IMR-90 (cell line): ENCODE data around the gene TSPAN4. TPM values are rescaled to one million over a fixed set of nuclear protein-coding genes. Genes with fewer than 3 reads are reported as not detected.

Experiments used
- ATAC-seq: fragments of 200-7000 bp; cut with Tn5 transposase; 2 replicates; pipeline ENCODE4 v1.9.1; 2020; ENCODE audit warnings: low read depth, mild to moderate bottlenecking, moderate library complexity
- BruUV-seq: library from RNA; stranded (reverse); fragments of 400-500 nt; replicated peaks from 2 replicates; lab custom pipeline; 2021; lab: Mats Ljungman, UMichigan
- CTCF ChIA-PET: fragments of 300-600 bp; formaldehyde crosslinking; extraction: SDS; loops from one replicate; lab custom pipeline; 2021; ENCODE audit warnings: antibody characterized with exemption; lab: Yijun Ruan, JAX
- POLR2A ChIA-PET: fragments of 300-600 bp; sonication (Branson Sonifier 250); formaldehyde crosslinking; loops from one replicate; lab custom pipeline; 2022; ENCODE audit warnings: antibody characterized with exemption; ENCODE audit not compliant: unreplicated experiment; lab: Charles Lee
- DNase-seq: peaks from one replicate; pipeline ENCODE4 v3.0.0; 2013
- H2AFZ ChIP-seq: replicated peaks from 2 replicates; pipeline ENCODE3; 2013; ENCODE audit warnings: low read length, mild to moderate bottlenecking; ENCODE audit not compliant: poor library complexity
- H2AK5ac ChIP-seq: 2 replicates; pipeline ENCODE4 v1.6.1; 2013; ENCODE audit warnings: low read depth, low read length, inconsistent platforms
- H2AK9ac ChIP-seq: replicated peaks from 2 replicates; pipeline ENCODE3; 2013; ENCODE audit warnings: mild to moderate bottlenecking, low read depth, low read length, moderate library complexity; ENCODE audit not compliant: poor library complexity
- H2BK120ac ChIP-seq: 2 replicates; pipeline ENCODE4 v1.6.1; 2013; ENCODE audit warnings: low read depth, low read length, inconsistent platforms
- H2BK15ac ChIP-seq: 3 replicates; pipeline ENCODE4 v1.6.1; 2013; ENCODE audit warnings: low read depth, low read length, inconsistent platforms
- H2BK20ac ChIP-seq: 2 replicates; pipeline ENCODE4 v1.6.1; 2013; ENCODE audit warnings: low read depth, mild to moderate bottlenecking, inconsistent platforms, low read length, moderate library complexity
- H2BK5ac ChIP-seq: 2 replicates; pipeline ENCODE4 v1.6.1; 2013; ENCODE audit warnings: mild to moderate bottlenecking, low read depth, low read length, inconsistent platforms; ENCODE audit not compliant: poor library complexity, severe bottlenecking
- H3K14ac ChIP-seq: replicated peaks from 2 replicates; pipeline ENCODE4 v1.6.1; 2013; ENCODE audit warnings: low read depth, low read length, inconsistent platforms
- H3K18ac ChIP-seq: 2 replicates; pipeline ENCODE4 v1.6.1; 2013; ENCODE audit warnings: low read depth, low read length, control low read depth
- H3K23ac ChIP-seq: 2 replicates; pipeline ENCODE4 v1.6.1; 2013; ENCODE audit warnings: low read depth, low read length, inconsistent platforms
- H3K27ac ChIP-seq: 2 replicates; pipeline ENCODE4 v1.5.1; 2013; ENCODE audit warnings: mild to moderate bottlenecking, control low read depth, low read length; ENCODE audit not compliant: insufficient read depth
- H3K27me3 ChIP-seq: 2 replicates; pipeline ENCODE4 v1.6.1; 2013; ENCODE audit warnings: low read length; ENCODE audit not compliant: control insufficient read depth, insufficient read depth
- H3K36me3 ChIP-seq: 2 replicates; pipeline ENCODE4 v1.6.1; 2013; ENCODE audit warnings: low read length, mixed read lengths; ENCODE audit not compliant: control insufficient read depth, insufficient read depth
- H3K4ac ChIP-seq: 2 replicates; pipeline ENCODE4 v1.6.1; 2013; ENCODE audit warnings: low read depth, low read length, inconsistent platforms
- H3K4me1 ChIP-seq: 2 replicates; pipeline ENCODE4 v1.6.1; 2013; ENCODE audit warnings: low read length, mixed read lengths; ENCODE audit not compliant: control insufficient read depth, insufficient read depth
- H3K4me2 ChIP-seq: 2 replicates; pipeline ENCODE4 v1.6.1; 2013; ENCODE audit warnings: low read depth, mild to moderate bottlenecking, control low read depth, low read length, moderate library complexity
- H3K4me3 ChIP-seq: 2 replicates; pipeline ENCODE4 v1.5.1; 2013; ENCODE audit warnings: low read depth, mild to moderate bottlenecking, control low read depth, low read length, moderate library complexity; ENCODE audit not compliant: insufficient read depth
- H3K56ac ChIP-seq: 2 replicates; pipeline ENCODE4 v1.6.1; 2013; ENCODE audit warnings: low read length, inconsistent platforms; ENCODE audit not compliant: insufficient read depth; ENCODE audit errors: extremely low read depth
- H3K79me1 ChIP-seq, 2 experiments: 2 replicates each; pipeline ENCODE4 v1.6.1; 2013; ENCODE audit warnings: low read length in 2 of 2, inconsistent platforms in 1 of 2, low read depth in 1 of 2
- H3K9ac ChIP-seq: 2 replicates; pipeline ENCODE4 v1.6.1; 2013; ENCODE audit warnings: low read depth, low read length, control low read depth
- H3K9me1 ChIP-seq: 2 replicates; pipeline ENCODE4 v1.6.1; 2013; ENCODE audit warnings: low read length, inconsistent platforms; ENCODE audit not compliant: insufficient read depth
- H3K9me3 ChIP-seq: 2 replicates; pipeline ENCODE4 v1.6.1; 2013; ENCODE audit warnings: low read length; ENCODE audit not compliant: control insufficient read depth, insufficient read depth
- H4K20me1 ChIP-seq: 2 replicates; pipeline ENCODE4 v1.6.1; 2013; ENCODE audit warnings: low read length, inconsistent platforms; ENCODE audit not compliant: insufficient read depth
- H4K5ac ChIP-seq: 2 replicates; pipeline ENCODE4 v1.6.1; 2013; ENCODE audit warnings: mild to moderate bottlenecking, low read depth, low read length, control low read depth
- H4K8ac ChIP-seq, 2 experiments: 2 replicates each; pipeline ENCODE4 v1.6.1; 2013; ENCODE audit warnings: low read depth in 2 of 2, low read length in 2 of 2, control low read depth in 1 of 2, inconsistent platforms in 1 of 2
- H4K91ac ChIP-seq: 2 replicates; pipeline ENCODE4 v1.6.1; 2013; ENCODE audit warnings: low read depth, low read length, inconsistent platforms; ENCODE audit not compliant: insufficient read depth
- CEBPB ChIP-seq: IDR thresholded peaks from 2 replicates; pipeline ENCODE4 v1.6.1; 2012; ENCODE audit warnings: low read depth, low read length, improper control_type of control experiment
- CTCF ChIP-seq: conservative IDR thresholded peaks from 2 replicates; pipeline ENCODE4 v1.5.1; 2012; ENCODE audit warnings: mild to moderate bottlenecking, low read depth, low read length, improper control_type of control experiment
- RAD21 ChIP-seq: IDR thresholded peaks from 2 replicates; pipeline ENCODE4 v1.6.1; 2012; ENCODE audit warnings: low read length, improper control_type of control experiment
- WGBS, 2 experiments: methylation state at CpG; one replicate each; pipeline versions ENCODE4 v1.1.5 to v1.1.7; 2013; ENCODE audit warnings: missing lambda C conversion rate in 2 of 2; ENCODE audit not compliant: insufficient read length in 1 of 2; ENCODE audit errors: extremely low coverage in 2 of 2; 5-methylcytosine and 5-hydroxymethylcytosine counted together
- dilution Hi-C: fragments of 300-500 bp; cut with HindIII; formaldehyde crosslinking; loops from one replicate; pipeline ENCODE4 v1.14.3; 2018; ENCODE audit warnings: low sequenced_read_pairs; ENCODE audit not compliant: unreplicated experiment
- in situ Hi-C: fragments of 300-500 bp; cut with MboI; formaldehyde crosslinking; loops from 3 replicates; pipeline ENCODE4 v1.14.3; 2019; ENCODE audit warnings: low sequenced_read_pairs, inconsistent platforms, mixed read lengths
- intact Hi-C: fragments of 100-400 bp; cut with micrococcal nuclease; formaldehyde crosslinking; loops from 2 replicates; pipeline ENCODE4 v1.10.0; 2022
- polyA plus RNA-seq, 3 experiments: library from polyadenylated mRNA; depleted of rRNA; stranded (reverse); fragments of >200 nt; gene quantifications; 2 replicates each; pipeline ENCODE4 v1.2.3, GENCODE V29; 2012; ENCODE audit warnings: low replicate concordance in 1 of 3
- total RNA-seq: library from RNA; depleted of rRNA; stranded (reverse); fragments of >200 nt; gene quantifications from 2 replicates; pipeline ENCODE4 v1.2.3, GENCODE V29; 2012
- TF ChIP-seq, protein P1 (sequence below): fragments of 150-350 bp; IDR thresholded peaks from 2 replicates; pipeline ENCODE4 v1.6.1; 2016; ENCODE audit warnings: low read depth, mild to moderate bottlenecking, low read length, moderate library complexity, borderline replicate concordance

TSPAN4 gene
- total and polyA plus RNA-seq, 2 of the 4 experiments (the other 2 are of a cell fraction): 161 to 293 TPM

GRCh38 chr11:793556-793955, 49.1 kb upstream of the TSPAN4 start (continued):
- TF ChIP-seq, protein P1, sequence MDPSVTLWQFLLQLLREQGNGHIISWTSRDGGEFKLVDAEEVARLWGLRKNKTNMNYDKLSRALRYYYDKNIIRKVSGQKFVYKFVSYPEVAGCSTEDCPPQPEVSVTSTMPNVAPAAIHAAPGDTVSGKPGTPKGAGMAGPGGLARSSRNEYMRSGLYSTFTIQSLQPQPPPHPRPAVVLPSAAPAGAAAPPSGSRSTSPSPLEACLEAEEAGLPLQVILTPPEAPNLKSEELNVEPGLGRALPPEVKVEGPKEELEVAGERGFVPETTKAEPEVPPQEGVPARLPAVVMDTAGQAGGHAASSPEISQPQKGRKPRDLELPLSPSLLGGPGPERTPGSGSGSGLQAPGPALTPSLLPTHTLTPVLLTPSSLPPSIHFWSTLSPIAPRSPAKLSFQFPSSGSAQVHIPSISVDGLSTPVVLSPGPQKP: no peak
- no peak for TF ChIP-seq RAD21
- no peak for TF ChIP-seq CEBPB

GRCh38 chr11:794013-794765, 48.5 kb upstream of the TSPAN4 start:
- Histone ChIP-seq H3K4ac (no peak overlapping the region), H3K14ac (no peak overlapping the region), H3K9ac (no peak overlapping the region), H3K23ac (no peak overlapping the region), H2BK5ac (no peak overlapping the region), H3K27ac (no peak overlapping the region), H3K4me2 (no peak overlapping the region), H2BK15ac (no peak overlapping the region), H3K4me3 (no peak overlapping the region), H2BK120ac (no peak overlapping the region), H4K20me1 (peaks cover 18% of the 10 kb centered on the region), H2AFZ (peak overlapping the region; percentile 40), H2AK9ac (no peak overlapping the region), H3K9me3 (no peaks in the 10 kb centered on the region), H4K8ac (no peak overlapping the region), H4K91ac (no peak overlapping the region), H3K36me3 (peaks cover 24% of the 10 kb centered on the region; the same call in 1 of the 2 replicates), H4K5ac (no peak overlapping the region), H3K27me3 (no peaks in the 10 kb centered on the region), H2AK5ac (no peak overlapping the region), H2BK20ac (no peak overlapping the region), H3K56ac (no peak overlapping the region), H3K9me1 (peaks cover 6% of the 10 kb centered on the region; the same call in 1 of the 2 replicates), H3K4me1 (peaks cover 16% of the 10 kb centered on the region), H3K79me1 (peaks cover 0 to 29% of the 10 kb centered on the region in 2 experiments; a peak in 3 of 4 replicates), H3K18ac (no peak overlapping the region)
- no peak for ATAC-seq
- BruUV-seq: no TSS peak
- in situ Hi-C loops (no loop called here), dilution Hi-C loops (no loop called here), intact Hi-C loops (no loop called here)
- no peak for DNase-seq
- no peak for TF ChIP-seq CTCF
- ChIA-PET POLR2A (no interaction called here), CTCF (interaction anchor here (0.7 kb wide), 1 partner anchor 9 kb away, joined by 3 read pairs; no protein-coding TSS in a partner anchor)
- 90% methylated on average over 8 of the region's 31 CpGs; no CpG with 5 or more reads in 1 of the 2 experiments for WGBS, 2 experiments
